ENCODE data around the gene AZGP1. TPM values are rescaled to one million over a fixed set of nuclear protein-coding genes. Genes with fewer than 3 reads are reported as not detected.
"Not testable (repeated sequence)": the region's sequence is repeated elsewhere in the genome, so short reads cannot be mapped to it uniquely, and the experiment has no call there.

Gene AZGP1
- total and polyA plus RNA-seq, 2 of the 13 experiments (the other 11 are each of a cell fraction or from before 2014, with no cell fraction given), result 93.8 to 229 TPM

GRCh38 chr7:99991543-99991942 lies 15.7 kb upstream of the AZGP1 start:
- H2AFZ ChIP-seq (ENCODE audit: low read length); ATAC-seq; H3K27ac ChIP-seq (ENCODE audit: extremely low read length, insufficient read depth, low read length); H3K4me3 ChIP-seq (replicated peaks in 1 of 3; ENCODE audit: insufficient read depth in 1 of 3, low read depth in 2 of 3, low read length in 3 of 3); intact Hi-C loops (cut with micrococcal nuclease; ENCODE audit: unreplicated experiment); H3K27me3 ChIP-seq (ENCODE audit: control insufficient read depth in 1 of 2, insufficient read depth in 2 of 2, low read length in 2 of 2); H3K36me3 ChIP-seq (replicated peaks in 1 of 2; ENCODE audit: control insufficient read depth in 1 of 2, insufficient read depth in 2 of 2, low read length in 2 of 2); DNase-seq (ENCODE audit: low spot score); H4K20me1 ChIP-seq (ENCODE audit: insufficient read depth, low read length); H3K79me2 ChIP-seq (ENCODE audit: insufficient read depth, low read length); FAIRE-seq; H3K9me3 ChIP-seq (ENCODE audit: low read length); H3K9ac ChIP-seq (ENCODE audit: insufficient read depth, low read depth, low read length); BruUV-seq (replicated peaks): not testable (repeated sequence)
- 41% methylated on average over 6 of the region's 6 CpGs for WGBS (ENCODE audit: low lambda C conversion rate)
- CTCF ChIA-PET (ENCODE audit: low intra/inter-chr PET ratio, low total read pairs), result interaction anchor here (1.1 to 2.1 kb wide), 4 partner anchors 12 to 79 kb away, joined by 3 to 33 read pairs (median 6); partner anchors contain the start of gene GJC3
- POLR2A ChIA-PET, result interaction anchor here (0.8 to 3.7 kb wide), 6 partner anchors 12 to 62 kb away, joined by 3 to 15 read pairs (median 6); partner anchors contain the start of genes AZGP1, ZKSCAN1 and ZSCAN21
- Histone ChIP-seq H3K4me2 (ENCODE audit: low read depth, low read length) (peak overlapping the region; percentile 55; the same call in 1 of the 2 replicates), H3K4me1 (ENCODE audit: insufficient read depth, low read length) (peaks cover 67% of the 10 kb centered on the region)
- in situ Hi-C loops (cut with HindIII; ENCODE audit: extremely low pct_ligation_motif_present, low pct_unique_long_range_greater_than_20kb), result loop anchor here (5.0 kb wide), 2 partner anchors 61 to 79 kb away; no protein-coding TSS in a partner anchor

- peak overlapping the region; percentile 55 for H3K4me2 ChIP-seq (ENCODE audit: low read depth, low read length)
- no peak overlapping the region for H3K9ac ChIP-seq (ENCODE audit: insufficient read depth, low read depth, low read length)
- no peaks in the 10 kb centered on the region for H3K79me2 ChIP-seq (ENCODE audit: insufficient read depth, low read length)
- no peaks in the 10 kb centered on the region for H4K20me1 ChIP-seq (ENCODE audit: insufficient read depth, low read length)
- no peak overlapping the region for H2AFZ ChIP-seq (ENCODE audit: low read length)
- CTCF ChIA-PET (ENCODE audit: low intra/inter-chr PET ratio, low total read pairs), result interaction anchor here (1.1 to 2.1 kb wide), 5 partner anchors 11 to 465 kb away, joined by 3 to 33 read pairs (median 5); partner anchors contain the start of gene GJC3
- ATAC-seq (no peak), DNase-seq (ENCODE audit: low spot score) (no peak), FAIRE-seq (no peak)
- no peaks in the 10 kb centered on the region for H3K27me3 ChIP-seq (ENCODE audit: control insufficient read depth in 1 of 2, insufficient read depth in 2 of 2, low read length in 2 of 2)
- POLR2A ChIA-PET, result interaction anchor here (0.6 to 3.7 kb wide), 8 partner anchors 11 to 432 kb away, joined by 3 to 15 read pairs (median 5); partner anchors contain the start of genes AZGP1, GJC3, ZKSCAN1 and ZNF655
- intact Hi-C loops (cut with micrococcal nuclease; ENCODE audit: unreplicated experiment), result loop anchor here (1.0 kb wide), 1 partner anchor 77 kb away; no protein-coding TSS in a partner anchor
- no TSS peak for BruUV-seq (replicated peaks)
- H3K27ac ChIP-seq (ENCODE audit: extremely low read length, insufficient read depth, low read length), result no peak overlapping the region
- H3K4me1 ChIP-seq (ENCODE audit: insufficient read depth, low read length), result peaks cover 60% of the 10 kb centered on the region
- no peaks in the 10 kb centered on the region for H3K36me3 ChIP-seq (replicated peaks in 1 of 2; ENCODE audit: control insufficient read depth in 1 of 2, insufficient read depth in 2 of 2, low read length in 2 of 2)
- TF ChIP-seq CBX1 (IDR thresholded peaks at IDR 0.05; ENCODE audit: low read depth) (no peak), BORCS8-MEF2B (CRISPR knock-in tag; IDR thresholded peaks at IDR 0.05) (no peak), ZNF766 (CRISPR knock-in tag; IDR thresholded peaks at IDR 0.05; ENCODE audit: borderline replicate concordance) (no peak), MTERF4 (CRISPR knock-in tag; IDR thresholded peaks at IDR 0.05) (no peak), SUZ12 (IDR thresholded peaks at IDR 0.05; ENCODE audit: low read depth, low read length) (no peak), SAP130 (CRISPR knock-in tag; IDR thresholded peaks at IDR 0.05; ENCODE audit: low read depth) (no peak), ZC3H4 (CRISPR knock-in tag; IDR thresholded peaks at IDR 0.05; ENCODE audit: borderline replicate concordance) (no peak), JUN (CRISPR knock-in tag; IDR thresholded peaks at IDR 0.05) (no peak), NKX3-1 (CRISPR knock-in tag; IDR thresholded peaks at IDR 0.05) (no peak), MTA3 (CRISPR knock-in tag; IDR thresholded peaks at IDR 0.05) (no peak), ZSCAN30 (CRISPR knock-in tag; IDR thresholded peaks at IDR 0.05) (no peak), ZFP62 (CRISPR knock-in tag; IDR thresholded peaks at IDR 0.05) (no peak), ZNF83 (CRISPR knock-in tag; IDR thresholded peaks at IDR 0.05; ENCODE audit: borderline replicate concordance) (no peak)
- H3K9me3 ChIP-seq (ENCODE audit: low read length), result no peaks in the 10 kb centered on the region
- WGBS (ENCODE audit: low lambda C conversion rate), result 64% methylated on average over 14 of the region's 14 CpGs
- no peak overlapping the region; a peak in 1 of 6 replicates for H3K4me3 ChIP-seq (replicated peaks in 1 of 3; ENCODE audit: insufficient read depth in 1 of 3, low read depth in 2 of 3, low read length in 3 of 3)
- in situ Hi-C loops (cut with HindIII; ENCODE audit: extremely low pct_ligation_motif_present, low pct_unique_long_range_greater_than_20kb), result loop anchor here (5.0 kb wide), 2 partner anchors 62 to 78 kb away; no protein-coding TSS in a partner anchor
Measured at GRCh38 chr7:99990460-99990852, 14.6 kb upstream of the AZGP1 start.

Data from HepG2 (cell line).